Uterus (tissue), 4 donors: ENCODE measurements around the gene AKT1. TPM values are rescaled to one million over a fixed set of nuclear protein-coding genes. Genes with fewer than 3 reads are reported as not detected.

Experiments
- DNase-seq, 2 donors: peaks; one replicate each; pipeline ENCODE4 v3.0.0-alpha.2; 2019 to 2020
- H3K27ac ChIP-seq, 2 donors: fragments of 200-600 bp; sonication (generic); 1 replicate in 1 of 2; 2 replicates in 1 of 2; pipeline ENCODE4 v1.5.1; 2016 to 2018
- H3K27me3 ChIP-seq, 2 donors: fragments of 200-600 bp; sonication (generic); one replicate each; pipeline ENCODE4 v1.5.1; 2018 to 2019; ENCODE audit warnings: control low read depth in 1 of 2
- H3K36me3 ChIP-seq, 2 donors: fragments of 200-600 bp; sonication (generic); one replicate each; pipeline ENCODE4 v1.5.1; 2019; ENCODE audit warnings: control low read depth in 1 of 2
- H3K4me1 ChIP-seq, 2 donors: fragments of 200-600 bp; sonication (generic); one replicate each; pipeline ENCODE4 v1.5.1; 2018 to 2019; ENCODE audit warnings: control low read depth in 1 of 2
- H3K4me3 ChIP-seq, 2 donors: fragments of 200-600 bp; sonication (generic); 1 replicate in 1 of 2; 2 replicates in 1 of 2; pipeline ENCODE4 v1.5.1; 2018 to 2019; ENCODE audit warnings: mild to moderate bottlenecking in 1 of 2
- H3K9me3 ChIP-seq, 2 donors: fragments of 200-600 bp; sonication (generic); one replicate each; pipeline ENCODE4 v1.5.1; 2019; ENCODE audit warnings: control low read depth in 1 of 2
- POLR2A ChIP-seq, 2 donors: fragments of 450-650 bp; IDR thresholded peaks; one replicate each; pipeline ENCODE4 v1.6.1; 2016; ENCODE audit warnings: antibody characterized with exemption in 2 of 2, mild to moderate bottlenecking in 1 of 2, moderate library complexity in 1 of 2
- intact Hi-C: fragments of 100-400 bp; cut with DNase I; formaldehyde crosslinking; loops from one replicate; pipeline ENCODE4 v1.15.1; 2023; ENCODE audit warnings: low total_unique reads
- total RNA-seq, 4 donors: library from RNA; depleted of rRNA in 3 of 4; stranded (reverse); fragments of >200 nt in 3 of 4; gene quantifications; one replicate each; pipeline versions ENCODE4 v1.1.0 to v1.2.4, GENCODE V29; 2014 to 2023
- TF ChIP-seq, protein P1 (sequence below), 4 experiments: fragments of 200-600 bp in 2 of 4; fragments of 450-650 bp in 2 of 4; sonication (generic) in 2 of 4; IDR thresholded peaks; one replicate each; pipeline ENCODE4 v1.5.1; 2016 to 2019; ENCODE audit warnings: antibody characterized with exemption in 4 of 4, mild to moderate bottlenecking in 2 of 4, moderate library complexity in 1 of 4
- donor health status: DM: yes; HTN: yes; CAD: no.

Gene AKT1
- total RNA-seq, 4 donors from 2014 or later, result 42.9 to 121 (median 101) TPM

DNA sequence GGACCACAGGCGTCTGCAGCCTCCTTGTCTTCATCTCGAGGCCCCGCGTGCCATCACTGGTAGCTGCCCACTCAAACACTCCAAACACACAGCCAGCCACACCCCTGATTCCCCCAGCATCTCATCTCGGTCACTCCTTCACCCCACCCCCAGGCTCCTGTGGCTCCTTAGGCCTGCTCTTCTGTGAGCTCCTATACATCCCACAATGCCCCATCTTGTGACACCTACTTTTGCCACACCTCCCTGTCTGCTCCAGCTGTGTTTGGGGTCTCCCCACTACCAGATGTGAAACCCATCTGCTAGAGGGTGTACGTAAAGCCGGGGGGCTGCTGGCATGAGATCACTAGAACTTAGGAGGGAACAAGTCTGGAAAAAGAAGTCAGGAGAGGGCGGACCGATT is 4.1 kb downstream of the AKT1 start:
- Histone ChIP-seq H3K36me3 (no peaks in the 10 kb centered on the region), H3K27ac (no peak overlapping the region), H3K4me3 (no peak overlapping the region), H3K27me3 (no peaks in the 10 kb centered on the region), H3K9me3 (no peaks in the 10 kb centered on the region), H3K4me1 (peaks cover 0 to 15% of the 10 kb centered on the region in 2 donors)
- no peak for TF ChIP-seq POLR2A (IDR thresholded peaks at IDR 0.05)
- TF ChIP-seq, protein P1, sequence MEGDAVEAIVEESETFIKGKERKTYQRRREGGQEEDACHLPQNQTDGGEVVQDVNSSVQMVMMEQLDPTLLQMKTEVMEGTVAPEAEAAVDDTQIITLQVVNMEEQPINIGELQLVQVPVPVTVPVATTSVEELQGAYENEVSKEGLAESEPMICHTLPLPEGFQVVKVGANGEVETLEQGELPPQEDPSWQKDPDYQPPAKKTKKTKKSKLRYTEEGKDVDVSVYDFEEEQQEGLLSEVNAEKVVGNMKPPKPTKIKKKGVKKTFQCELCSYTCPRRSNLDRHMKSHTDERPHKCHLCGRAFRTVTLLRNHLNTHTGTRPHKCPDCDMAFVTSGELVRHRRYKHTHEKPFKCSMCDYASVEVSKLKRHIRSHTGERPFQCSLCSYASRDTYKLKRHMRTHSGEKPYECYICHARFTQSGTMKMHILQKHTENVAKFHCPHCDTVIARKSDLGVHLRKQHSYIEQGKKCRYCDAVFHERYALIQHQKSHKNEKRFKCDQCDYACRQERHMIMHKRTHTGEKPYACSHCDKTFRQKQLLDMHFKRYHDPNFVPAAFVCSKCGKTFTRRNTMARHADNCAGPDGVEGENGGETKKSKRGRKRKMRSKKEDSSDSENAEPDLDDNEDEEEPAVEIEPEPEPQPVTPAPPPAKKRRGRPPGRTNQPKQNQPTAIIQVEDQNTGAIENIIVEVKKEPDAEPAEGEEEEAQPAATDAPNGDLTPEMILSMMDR (IDR thresholded peaks at IDR 0.05), result no peak
- intact Hi-C loops, result no loop called here
- no peak for DNase-seq

DNA sequence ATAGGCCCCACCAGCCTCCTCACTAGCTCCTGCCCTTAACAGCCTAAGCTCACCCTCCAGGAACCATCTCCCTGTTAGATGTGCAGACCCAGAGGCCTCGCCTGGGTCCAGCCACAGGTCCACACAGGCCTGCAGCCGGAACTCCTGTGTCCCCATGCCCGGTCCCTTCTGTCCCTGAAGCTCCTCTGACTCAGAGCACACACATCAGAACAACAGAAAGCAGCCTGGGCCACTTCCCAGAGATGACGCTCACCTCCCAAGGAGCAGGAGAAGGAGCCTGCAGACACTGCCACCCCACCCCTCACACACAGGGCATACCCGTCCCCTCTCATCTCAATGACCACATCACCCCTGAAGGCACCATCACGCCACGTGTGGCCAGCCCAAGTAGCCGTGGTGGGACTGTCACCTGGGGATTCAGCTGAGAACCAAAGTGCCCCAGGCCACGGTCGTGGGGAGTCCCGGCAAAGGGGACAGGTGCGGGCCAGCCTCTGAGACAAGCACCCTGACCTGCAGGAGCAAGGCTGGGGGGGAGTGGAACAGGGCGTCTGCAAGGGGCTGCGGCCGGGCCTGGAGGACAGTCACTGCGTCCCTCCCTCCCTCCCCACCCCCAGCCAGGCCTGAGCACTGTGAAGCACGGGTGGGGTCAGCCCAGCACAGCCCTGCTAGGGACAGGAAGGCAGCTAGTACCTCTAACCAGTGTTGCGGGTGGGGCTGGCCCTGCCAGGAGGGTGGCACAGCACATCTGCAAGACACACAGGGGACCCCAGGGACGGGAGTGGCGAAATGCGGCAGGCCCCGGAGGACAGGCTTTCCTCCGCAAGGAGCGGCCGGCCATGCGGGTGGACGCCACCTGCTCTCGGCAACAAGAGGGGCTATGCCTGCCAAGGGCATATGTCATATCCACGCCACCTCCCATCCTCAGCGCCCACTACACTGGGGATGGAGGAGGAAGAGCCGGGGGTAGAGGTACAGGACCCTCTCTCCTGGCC is 5.5 kb downstream of the AKT1 start:
- no peak overlapping the region for H3K4me3 ChIP-seq
- peaks cover 0 to 15% of the 10 kb centered on the region in 2 donors for H3K4me1 ChIP-seq
- no peaks in the 10 kb centered on the region for H3K9me3 ChIP-seq
- TF ChIP-seq, protein P1 (IDR thresholded peaks at IDR 0.05), result no peak
- no peak for TF ChIP-seq POLR2A (IDR thresholded peaks at IDR 0.05)
- no peaks in the 10 kb centered on the region for H3K36me3 ChIP-seq
- no peak for DNase-seq
- H3K27me3 ChIP-seq, result no peaks in the 10 kb centered on the region
- intact Hi-C loops, result loop anchor here (2.0 to 5.0 kb wide), 2 partner anchors 29 to 32 kb away; no protein-coding TSS in a partner anchor
- no peak overlapping the region for H3K27ac ChIP-seq

DNA sequence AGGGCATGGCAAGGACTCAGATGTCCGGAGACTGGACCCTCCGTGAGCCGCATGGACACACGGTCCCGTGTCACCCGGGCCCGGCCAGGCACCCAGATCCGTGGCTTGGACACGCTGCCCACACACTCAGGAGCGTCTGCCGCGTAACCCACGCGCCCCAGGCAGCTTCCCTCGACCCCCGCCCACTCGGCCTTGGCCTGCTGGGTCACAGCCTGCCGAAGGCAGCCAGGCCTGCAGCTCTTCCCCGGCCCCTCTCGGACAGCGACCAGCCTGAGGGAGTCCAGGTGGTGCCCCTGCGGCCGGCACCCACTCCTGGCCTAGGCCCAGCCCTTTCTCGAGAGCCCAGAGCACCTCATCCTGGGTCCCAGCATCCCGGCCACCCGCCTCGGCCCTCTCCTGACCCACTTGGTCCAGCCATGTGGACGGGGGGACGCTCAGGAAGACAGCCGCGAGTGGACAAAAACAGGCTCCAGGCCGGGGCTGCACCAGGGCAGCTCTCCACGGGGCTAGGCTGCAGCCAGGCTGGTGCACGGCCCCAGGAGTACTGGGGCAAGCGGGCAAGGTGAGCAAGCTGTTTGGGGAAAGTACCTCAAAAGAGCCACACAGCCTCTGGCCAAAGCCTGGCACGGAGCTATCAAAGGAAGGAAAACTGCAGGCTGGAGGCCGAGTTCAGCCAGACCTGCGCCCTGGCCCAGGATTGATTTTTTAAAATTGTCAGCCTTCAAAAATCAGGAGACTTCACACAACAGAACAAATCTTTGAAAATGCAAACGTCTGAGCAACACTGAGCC is 6.5 kb downstream of the AKT1 start:
- H3K27me3 ChIP-seq, result no peaks in the 10 kb centered on the region
- no peaks in the 10 kb centered on the region for H3K9me3 ChIP-seq
- H3K4me3 ChIP-seq, result no peak overlapping the region
- H3K36me3 ChIP-seq, result no peaks in the 10 kb centered on the region
- H3K27ac ChIP-seq, result no peak overlapping the region
- TF ChIP-seq, protein P1 (IDR thresholded peaks at IDR 0.05), result no peak
- no peak for TF ChIP-seq POLR2A (IDR thresholded peaks at IDR 0.05)
- peaks cover 0 to 12% of the 10 kb centered on the region in 2 donors for H3K4me1 ChIP-seq
- no peak for DNase-seq
- intact Hi-C loops, result loop anchor here (2.0 to 5.0 kb wide), 2 partner anchors 28 to 33 kb away; no protein-coding TSS in a partner anchor

DNA sequence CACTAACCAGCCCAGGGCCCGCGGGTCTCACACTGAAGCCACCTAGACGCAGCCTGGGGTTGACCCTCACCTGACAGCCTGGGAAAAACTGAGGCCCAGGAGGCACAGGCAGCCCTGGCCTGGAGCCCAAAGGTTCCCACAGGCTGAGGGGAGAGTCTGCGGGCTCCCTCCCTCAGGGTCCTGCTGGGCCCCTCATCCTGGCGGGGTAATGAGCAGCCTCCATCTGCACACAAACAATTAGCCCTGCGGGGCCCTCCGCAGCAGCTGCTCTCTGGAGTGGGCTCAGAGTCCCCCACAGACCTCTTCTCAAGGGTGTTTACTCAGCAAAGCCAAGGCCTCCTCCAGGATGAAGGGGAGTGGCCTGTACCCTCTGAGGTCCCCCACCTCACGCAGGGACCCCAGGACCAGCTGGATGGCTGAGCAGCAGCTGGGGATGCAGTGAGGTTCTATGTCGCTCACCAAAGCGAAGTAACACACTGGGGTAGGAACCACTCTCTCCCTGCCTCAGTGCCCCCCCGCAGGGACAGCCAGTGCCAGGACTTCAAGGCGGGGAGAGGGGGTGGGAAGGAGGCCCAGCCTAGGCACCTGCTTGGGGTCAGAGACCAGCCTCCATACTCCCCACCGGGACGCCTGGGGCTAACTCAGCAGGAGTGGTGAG is 7.3 kb downstream of the AKT1 start:
- H3K36me3 ChIP-seq, result no peaks in the 10 kb centered on the region
- TF ChIP-seq, protein P1 (IDR thresholded peaks at IDR 0.05), result no peak
- TF ChIP-seq POLR2A (IDR thresholded peaks at IDR 0.05), result no peak
- no peak for DNase-seq

More for the DNA sequence above, 7.3 kb downstream of the AKT1 start:
- no peaks in the 10 kb centered on the region for H3K9me3 ChIP-seq
- H3K4me1 ChIP-seq, result peaks cover 0 to 5% of the 10 kb centered on the region in 2 donors
- intact Hi-C loops, result loop anchor here (2.0 to 5.0 kb wide), 2 partner anchors 27 to 34 kb away; no protein-coding TSS in a partner anchor
- no peak overlapping the region for H3K4me3 ChIP-seq
- H3K27me3 ChIP-seq, result no peaks in the 10 kb centered on the region
- H3K27ac ChIP-seq, result no peak overlapping the region
